CD4-positive, alpha-beta memory T cell (primary cell): ENCODE measurements around the gene LRRC8D. TPM values are rescaled to one million over a fixed set of nuclear protein-coding genes. Genes with fewer than 3 reads are reported as not detected.

ENCODE experiments used
- CTCF ChIA-PET: fragments of 350-600 bp; sonication (Branson Sonifier 250); formaldehyde crosslinking; loops from one replicate; lab custom pipeline; 2021; ENCODE audit warnings: inconsistent platforms; ENCODE audit not compliant: partially characterized antibody; lab: Charles Lee
- POLR2A ChIA-PET: fragments of 350-600 bp; sonication (Branson Sonifier 250); formaldehyde crosslinking; loops from one replicate; lab custom pipeline; 2021; ENCODE audit not compliant: partially characterized antibody; lab: Charles Lee
- DNase-seq, 5 donors: peaks; one replicate each; pipeline versions ENCODE4 v3.0.0 to v3.0.0-alpha.2; 2020 to 2022; ENCODE audit warnings: mixed read lengths in 1 of 5
- H3K27ac ChIP-seq: one replicate; pipeline ENCODE4 v1.7.0; 2013; ENCODE audit warnings: low read depth, low read length
- H3K27me3 ChIP-seq: 2 replicates; pipeline ENCODE4 v1.7.0; 2013; ENCODE audit warnings: mild to moderate bottlenecking, low read length, moderate library complexity; ENCODE audit not compliant: insufficient read depth
- H3K36me3 ChIP-seq: 2 replicates; pipeline ENCODE4 v1.7.0; 2013; ENCODE audit warnings: mild to moderate bottlenecking, low read length, moderate library complexity; ENCODE audit not compliant: insufficient read depth
- H3K4me1 ChIP-seq: 2 replicates; pipeline ENCODE4 v1.7.0; 2013; ENCODE audit warnings: mild to moderate bottlenecking, low read length, moderate library complexity; ENCODE audit not compliant: insufficient read depth
- H3K4me3 ChIP-seq, 2 donors: one replicate each; pipeline ENCODE4 v1.7.0; 2013; ENCODE audit warnings: low read length in 2 of 2, mild to moderate bottlenecking in 1 of 2
- H3K9me3 ChIP-seq, 2 donors: one replicate each; pipeline ENCODE4 v1.7.0; 2013; ENCODE audit warnings: low read length in 2 of 2, control low read depth in 1 of 2; ENCODE audit not compliant: control insufficient read depth in 1 of 2
- H3K27ac Mint-ChIP-seq, 7 donors: one replicate each; pipeline ENCODE4 v1.8.0; 2020 to 2021; ENCODE audit warnings: mixed read lengths in 7 of 7, mild to moderate bottlenecking in 6 of 7, inconsistent platforms in 3 of 7, moderate library complexity in 3 of 7
- H3K27me3 Mint-ChIP-seq, 2 donors: one replicate each; pipeline ENCODE4 v1.8.0; 2020 to 2021; ENCODE audit warnings: mixed read lengths in 2 of 2
- H3K36me3 Mint-ChIP-seq, 2 donors: one replicate each; pipeline ENCODE4 v1.8.0; 2020 to 2021; ENCODE audit warnings: mixed read lengths in 2 of 2, inconsistent platforms in 1 of 2, mild to moderate bottlenecking in 1 of 2
- H3K4me1 Mint-ChIP-seq, 4 donors: one replicate each; pipeline ENCODE4 v1.8.0; 2020 to 2021; ENCODE audit warnings: mixed read lengths in 4 of 4, mild to moderate bottlenecking in 1 of 4
- H3K4me3 Mint-ChIP-seq, 8 donors: one replicate each; pipeline ENCODE4 v1.8.0; 2020 to 2021; ENCODE audit warnings: mixed read lengths in 8 of 8, mild to moderate bottlenecking in 7 of 8, moderate library complexity in 6 of 8, inconsistent platforms in 3 of 8
- H3K9me3 Mint-ChIP-seq, 8 donors: one replicate each; pipeline ENCODE4 v1.8.0; 2020 to 2021; ENCODE audit warnings: mixed read lengths in 8 of 8, mild to moderate bottlenecking in 5 of 8, inconsistent platforms in 3 of 8, moderate library complexity in 1 of 8
- intact Hi-C: fragments of 100-400 bp; cut with micrococcal nuclease; formaldehyde crosslinking; loops from one replicate; pipeline ENCODE4 v1.15.1; 2023
- polyA plus RNA-seq, 2 donors: library from polyadenylated mRNA; unstranded; fragments of 300-500 nt; fragmentation: Illumina TruSeq; gene quantifications; one replicate each; pipeline ENCODE4 v1.2.3, GENCODE V29; 2021
- total RNA-seq, 2 experiments: library from RNA; stranded (reverse); gene quantifications; one replicate each; pipeline ENCODE4 v1.2.3, GENCODE V29; 2021

LRRC8D gene
- total and polyA plus RNA-seq, 4 experiments from 2014 or later, result 56.8 to 72.7 (median 66.6) TPM

- Histone ChIP-seq H3K9me3 (no peaks in the 10 kb centered on the region), H3K27ac (no peak overlapping the region), H3K36me3 (no peaks in the 10 kb centered on the region), H3K4me3 (no peak overlapping the region), H3K27me3 (no peaks in the 10 kb centered on the region), H3K4me1 (peaks cover 8% of the 10 kb centered on the region)
- DNase-seq, result no peak
- Mint-ChIP-seq H3K4me3 (no peak overlapping the region), H3K27ac (no peak overlapping the region), H3K4me1 (peaks cover 27 to 30% (median 29%) of the 10 kb centered on the region in 4 donors), H3K9me3 (no peaks in the 10 kb centered on the region), H3K27me3 (no peaks in the 10 kb centered on the region), H3K36me3 (peaks cover 23 to 47% of the 10 kb centered on the region in 2 donors)
- ChIA-PET POLR2A (interaction anchor here (0.7 kb wide), 1 partner anchor 27 kb away, joined by 3 read pairs; no protein-coding TSS in a partner anchor), CTCF (no interaction called here)
- intact Hi-C loops, result no loop called here
Observed at GRCh38 chr1:89889323-89889615, 68.4 kb downstream of the LRRC8D start.

GRCh38 chr1:89890085-89890752, 69.4 kb downstream of the LRRC8D start:
- Histone ChIP-seq H3K9me3 (no peaks in the 10 kb centered on the region), H3K27me3 (no peaks in the 10 kb centered on the region), H3K36me3 (no peaks in the 10 kb centered on the region), H3K4me3 (no peak overlapping the region), H3K4me1 (peaks cover 8% of the 10 kb centered on the region), H3K27ac (no peak overlapping the region)
- Mint-ChIP-seq H3K27ac (peak overlapping the region in 3 of 7 donors; percentile 5 to 41 (median 37)), H3K27me3 (no peaks in the 10 kb centered on the region), H3K4me3 (no peak overlapping the region), H3K4me1 (peaks cover 20 to 29% (median 24%) of the 10 kb centered on the region in 4 donors), H3K36me3 (peaks cover 21 to 51% of the 10 kb centered on the region in 2 donors), H3K9me3 (no peaks in the 10 kb centered on the region)
- ChIA-PET POLR2A (interaction anchor here (0.7 kb wide), 1 partner anchor 28 kb away, joined by 3 read pairs; no protein-coding TSS in a partner anchor), CTCF (interaction anchor here (1.5 kb wide), 1 partner anchor 15 kb away, joined by 3 read pairs; no protein-coding TSS in a partner anchor)
- DNase-seq, result no peak
- intact Hi-C loops, result no loop called here

- ChIA-PET CTCF (interaction anchor here (0.8 to 1.3 kb wide), 2 partner anchors 9 to 50 kb away, joined by 3 read pairs; no protein-coding TSS in a partner anchor), POLR2A (no interaction called here)
- no peak overlapping the region for H3K27ac ChIP-seq
- peaks cover 8% of the 10 kb centered on the region for H3K4me1 ChIP-seq
- H3K4me1 Mint-ChIP-seq, result peaks cover 19 to 35% (median 27%) of the 10 kb centered on the region in 4 donors
- no peak for DNase-seq
- no peaks in the 10 kb centered on the region for H3K27me3 ChIP-seq
- H3K27ac Mint-ChIP-seq, result peak overlapping the region in 1 of 7 donors; percentile 49
- intact Hi-C loops, result no loop called here
- H3K36me3 Mint-ChIP-seq, result peaks cover 21 to 49% of the 10 kb centered on the region in 2 donors
- no peaks in the 10 kb centered on the region for H3K9me3 ChIP-seq
- H3K36me3 ChIP-seq, result no peaks in the 10 kb centered on the region
- no peak overlapping the region for H3K4me3 ChIP-seq
- no peaks in the 10 kb centered on the region for H3K27me3 Mint-ChIP-seq
- no peaks in the 10 kb centered on the region for H3K9me3 Mint-ChIP-seq
- no peak overlapping the region for H3K4me3 Mint-ChIP-seq
Observed at GRCh38 chr1:89892816-89893215, 72.0 kb downstream of the LRRC8D start.

- DNase-seq, result no peak
- Mint-ChIP-seq H3K9me3 (no peaks in the 10 kb centered on the region), H3K36me3 (peaks cover 17 to 44% of the 10 kb centered on the region in 2 donors), H3K27ac (peak overlapping the region in 4 of 7 donors; percentile 1 to 58 (median 17)), H3K27me3 (no peaks in the 10 kb centered on the region), H3K4me1 (peaks cover 32 to 50% (median 36%) of the 10 kb centered on the region in 4 donors), H3K4me3 (no peak overlapping the region)
- intact Hi-C loops, result no loop called here
- H3K4me3 ChIP-seq, result no peak overlapping the region
- H3K27me3 ChIP-seq, result no peaks in the 10 kb centered on the region
- no peaks in the 10 kb centered on the region for H3K36me3 ChIP-seq
- H3K27ac ChIP-seq, result no peak overlapping the region
- H3K4me1 ChIP-seq, result peaks cover 8% of the 10 kb centered on the region
- ChIA-PET CTCF (no interaction called here), POLR2A (no interaction called here)
- no peaks in the 10 kb centered on the region for H3K9me3 ChIP-seq
Observed at GRCh38 chr1:89894210-89895201, 73.7 kb downstream of the LRRC8D start.

- intact Hi-C loops, result no loop called here
- no peak for DNase-seq
- no peak overlapping the region for H3K4me3 Mint-ChIP-seq
- no peaks in the 10 kb centered on the region for H3K9me3 Mint-ChIP-seq
- Histone ChIP-seq H3K36me3 (no peaks in the 10 kb centered on the region), H3K4me3 (no peak overlapping the region), H3K27me3 (no peaks in the 10 kb centered on the region), H3K9me3 (no peaks in the 10 kb centered on the region), H3K4me1 (peaks cover 6% of the 10 kb centered on the region), H3K27ac (no peak overlapping the region)
- H3K27me3 Mint-ChIP-seq, result no peaks in the 10 kb centered on the region
- POLR2A ChIA-PET, result no interaction called here
- peaks cover 31 to 51% (median 40%) of the 10 kb centered on the region in 4 donors for H3K4me1 Mint-ChIP-seq
- peak overlapping the region in 3 of 7 donors; percentile 24 to 63 (median 42) for H3K27ac Mint-ChIP-seq
- H3K36me3 Mint-ChIP-seq, result peaks cover 16 to 34% of the 10 kb centered on the region in 2 donors
- CTCF ChIA-PET, result no interaction called here
Observed at GRCh38 chr1:89896105-89896942, 75.5 kb downstream of the LRRC8D start.

- no peak overlapping the region for H3K4me3 ChIP-seq
- no peaks in the 10 kb centered on the region for H3K27me3 ChIP-seq
- Mint-ChIP-seq H3K4me1 (peaks cover 28 to 48% (median 41%) of the 10 kb centered on the region in 4 donors), H3K27me3 (no peaks in the 10 kb centered on the region), H3K36me3 (peaks cover 17 to 31% of the 10 kb centered on the region in 2 donors), H3K9me3 (no peaks in the 10 kb centered on the region), H3K27ac (peak overlapping the region in 2 of 7 donors; percentile 53 to 76), H3K4me3 (no peak overlapping the region)
- CTCF ChIA-PET, result no interaction called here
- DNase-seq, result no peak
- POLR2A ChIA-PET, result no interaction called here
- no peaks in the 10 kb centered on the region for H3K36me3 ChIP-seq
- intact Hi-C loops, result no loop called here
- H3K4me1 ChIP-seq, result no peaks in the 10 kb centered on the region
- H3K27ac ChIP-seq, result no peak overlapping the region
- H3K9me3 ChIP-seq, result no peaks in the 10 kb centered on the region
Observed at GRCh38 chr1:89897347-89898133, 76.7 kb downstream of the LRRC8D start.
